Liver (tissue), 9 donors: ENCODE measurements around the gene ZYX. TPM values are rescaled to one million over a fixed set of nuclear protein-coding genes. Genes with fewer than 3 reads are reported as not detected.

Source experiments
- DNase-seq: peaks from one replicate; pipeline ENCODE4 v3.0.0-alpha.2; 2017; ENCODE audit warnings: low spot score
- H3K27ac ChIP-seq, 2 donors: one replicate each; pipeline ENCODE4 v1.7.0; 2013; ENCODE audit warnings: inconsistent platforms in 2 of 2, low read length in 2 of 2, control low read depth in 1 of 2, low read depth in 1 of 2, mild to moderate bottlenecking in 1 of 2
- H3K27me3 ChIP-seq, 4 donors: one replicate each; pipeline versions ENCODE4 v1.6.1 to v1.7.0; 2013; ENCODE audit warnings: low read length in 3 of 4, inconsistent platforms in 1 of 4, mild to moderate bottlenecking in 1 of 4, moderate library complexity in 1 of 4; ENCODE audit not compliant: control insufficient read depth in 4 of 4, insufficient read depth in 4 of 4
- H3K36me3 ChIP-seq, 4 donors: one replicate each; pipeline versions ENCODE4 v1.6.1 to v1.7.0; 2013; ENCODE audit warnings: low read length in 3 of 4, mild to moderate bottlenecking in 3 of 4, low read depth in 1 of 4, moderate library complexity in 1 of 4; ENCODE audit not compliant: control insufficient read depth in 4 of 4, insufficient read depth in 3 of 4
- H3K4me1 ChIP-seq, 4 donors: one replicate each; pipeline versions ENCODE4 v1.6.1 to v1.7.0; 2013; ENCODE audit warnings: low read length in 3 of 4, mild to moderate bottlenecking in 3 of 4, moderate library complexity in 1 of 4; ENCODE audit not compliant: control insufficient read depth in 4 of 4, insufficient read depth in 4 of 4
- H3K4me3 ChIP-seq, 3 donors: one replicate each; pipeline versions ENCODE4 v1.6.1 to v1.7.0; 2013; ENCODE audit warnings: low read length in 3 of 3, control low read depth in 1 of 3, low read depth in 1 of 3, mild to moderate bottlenecking in 1 of 3
- H3K9ac ChIP-seq, 2 donors: one replicate each; pipeline ENCODE4 v1.7.0; 2013; ENCODE audit warnings: low read length in 2 of 2, mild to moderate bottlenecking in 2 of 2, moderate library complexity in 2 of 2, control low read depth in 1 of 2, low read depth in 1 of 2
- H3K9me3 ChIP-seq, 4 donors: one replicate each; pipeline versions ENCODE4 v1.6.1 to v1.7.0; 2013; ENCODE audit warnings: low read length in 3 of 4; ENCODE audit not compliant: control insufficient read depth in 4 of 4
- ATF3 ChIP-seq: IDR thresholded peaks from 2 replicates; pipeline ENCODE4 v1.6.1; 2016; ENCODE audit warnings: antibody characterized with exemption
- FOXA1 ChIP-seq: IDR thresholded peaks from 2 replicates; pipeline ENCODE4 v1.6.1; 2016; ENCODE audit warnings: antibody characterized with exemption
- GABPA ChIP-seq, 2 donors: IDR thresholded peaks in 1 of 2; conservative IDR thresholded peaks in 1 of 2; 2 replicates each; pipeline ENCODE4 v1.6.1; 2016; ENCODE audit warnings: antibody characterized with exemption in 2 of 2, mild to moderate bottlenecking in 1 of 2, moderate library complexity in 1 of 2
- HNF4A ChIP-seq, 2 donors: conservative IDR thresholded peaks; 2 replicates each; pipeline ENCODE4 v1.6.1; 2016; ENCODE audit warnings: antibody characterized with exemption in 2 of 2, mild to moderate bottlenecking in 2 of 2
- HNF4G ChIP-seq: IDR thresholded peaks from 2 replicates; pipeline ENCODE4 v1.6.1; 2016; ENCODE audit warnings: antibody characterized with exemption
- JUND ChIP-seq, 2 donors: IDR thresholded peaks; 2 replicates each; pipeline ENCODE4 v1.6.1; 2016; ENCODE audit warnings: antibody characterized with exemption in 2 of 2
- NR2F2 ChIP-seq: IDR thresholded peaks from 2 replicates; pipeline ENCODE4 v1.6.1; 2016; ENCODE audit warnings: antibody characterized with exemption
- RAD21 ChIP-seq, 2 donors: IDR thresholded peaks; 2 replicates each; pipeline ENCODE4 v1.6.1; 2016; ENCODE audit warnings: antibody characterized with exemption in 2 of 2, mild to moderate bottlenecking in 2 of 2
- RXRA ChIP-seq, 2 donors: IDR thresholded peaks; 2 replicates each; pipeline ENCODE4 v1.6.1; 2017 to 2018; ENCODE audit warnings: antibody characterized with exemption in 2 of 2, mild to moderate bottlenecking in 1 of 2
- SP1 ChIP-seq: IDR thresholded peaks from 2 replicates; pipeline ENCODE4 v1.6.1; 2018; ENCODE audit warnings: antibody characterized with exemption, mild to moderate bottlenecking
- TAF1 ChIP-seq: conservative IDR thresholded peaks from 2 replicates; pipeline ENCODE4 v1.6.1; 2016; ENCODE audit warnings: antibody characterized with exemption, mild to moderate bottlenecking
- YY1 ChIP-seq: IDR thresholded peaks from 2 replicates; pipeline ENCODE4 v1.6.1; 2016; ENCODE audit warnings: antibody characterized with exemption, mild to moderate bottlenecking
- WGBS: extraction: QIAGEN DNeasy Blood & Tissue Kit; methylation state at CpG from one replicate; pipeline ENCODE4 v1.1.7; 2013; 5-methylcytosine and 5-hydroxymethylcytosine counted together
- polyA plus RNA-seq, 2 donors: library from polyadenylated mRNA; stranded (reverse) in 1 of 2; unstranded in 1 of 2; fragments of 200-250 nt in 1 of 2; fragments of >200 nt in 1 of 2; fragmentation: Nextera tagmentation in 1 of 2; extraction: Ambion mirVana in 1 of 2; gene quantifications; one replicate each; pipeline versions ENCODE4 v1.2.1 to v1.2.3, GENCODE V29; 2013 to 2015
- total RNA-seq, 2 donors: library from RNA; depleted of rRNA; stranded (reverse); fragments of >200 nt; gene quantifications; one replicate each; pipeline ENCODE4 v1.2.3, GENCODE V29; 2014
- TF ChIP-seq, protein P1 (sequence below): IDR thresholded peaks from 2 replicates; pipeline ENCODE4 v1.6.1; 2016; ENCODE audit warnings: antibody characterized with exemption, mild to moderate bottlenecking
- TF ChIP-seq, protein P2 (sequence below): IDR thresholded peaks from 2 replicates; pipeline ENCODE4 v1.6.1; 2016; ENCODE audit warnings: antibody characterized with exemption
- donor health status: healthy.
- donor health status: healthy.
- donor health status: healthy.
- donor health status: healthy.
- donor health status: healthy.

The ZYX gene
- total and polyA plus RNA-seq, 4 donors, result 15.4 to 49.7 (median 16.5) TPM

DNA sequence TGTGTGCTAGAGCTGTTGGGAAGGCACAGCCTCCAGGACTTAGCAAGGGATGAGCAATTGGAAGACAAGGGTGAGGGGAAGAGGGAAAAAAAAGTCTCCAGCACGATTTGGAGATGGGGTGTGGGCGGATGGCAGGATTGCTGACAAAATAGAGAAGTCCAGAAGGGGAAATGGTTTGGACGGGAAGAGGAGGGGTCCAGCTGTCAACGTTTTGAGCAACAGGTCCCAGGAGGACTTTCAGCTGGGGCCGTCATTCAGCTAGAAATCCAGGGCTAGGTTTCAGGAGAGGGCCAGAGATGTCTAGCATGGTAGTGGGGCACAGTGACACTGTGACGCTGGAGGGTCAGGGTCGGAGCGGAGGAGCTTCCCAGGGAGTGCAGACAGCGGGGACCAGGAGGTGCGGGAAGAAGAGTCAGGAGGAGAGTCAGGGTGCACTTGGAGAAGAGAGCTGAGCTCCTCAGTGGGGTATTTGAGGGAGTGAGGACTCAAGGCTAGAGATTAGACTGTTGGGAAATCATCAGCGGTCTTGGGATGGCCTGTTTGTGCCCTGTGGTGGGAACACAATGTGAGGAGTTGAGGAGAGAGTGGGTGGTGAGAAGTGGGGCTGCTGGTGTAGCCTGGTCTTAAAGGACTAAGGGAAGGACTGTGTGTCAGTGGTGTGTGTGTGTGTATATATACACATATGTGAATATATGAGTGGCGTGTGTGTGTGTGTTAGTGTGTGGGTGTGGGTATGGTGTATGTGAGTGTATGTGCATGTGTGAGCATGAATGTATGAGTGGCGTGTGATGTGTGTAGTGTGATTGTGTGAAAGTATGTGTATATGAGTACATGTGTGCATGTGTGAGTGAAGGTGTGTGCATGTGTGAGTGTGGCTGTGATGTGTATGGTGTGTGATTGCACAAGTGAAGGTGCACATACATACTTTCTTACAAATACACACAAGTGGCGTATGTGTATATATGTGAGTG, 3.8 kb downstream of the ZYX start (continued):
- TF ChIP-seq, protein P1, sequence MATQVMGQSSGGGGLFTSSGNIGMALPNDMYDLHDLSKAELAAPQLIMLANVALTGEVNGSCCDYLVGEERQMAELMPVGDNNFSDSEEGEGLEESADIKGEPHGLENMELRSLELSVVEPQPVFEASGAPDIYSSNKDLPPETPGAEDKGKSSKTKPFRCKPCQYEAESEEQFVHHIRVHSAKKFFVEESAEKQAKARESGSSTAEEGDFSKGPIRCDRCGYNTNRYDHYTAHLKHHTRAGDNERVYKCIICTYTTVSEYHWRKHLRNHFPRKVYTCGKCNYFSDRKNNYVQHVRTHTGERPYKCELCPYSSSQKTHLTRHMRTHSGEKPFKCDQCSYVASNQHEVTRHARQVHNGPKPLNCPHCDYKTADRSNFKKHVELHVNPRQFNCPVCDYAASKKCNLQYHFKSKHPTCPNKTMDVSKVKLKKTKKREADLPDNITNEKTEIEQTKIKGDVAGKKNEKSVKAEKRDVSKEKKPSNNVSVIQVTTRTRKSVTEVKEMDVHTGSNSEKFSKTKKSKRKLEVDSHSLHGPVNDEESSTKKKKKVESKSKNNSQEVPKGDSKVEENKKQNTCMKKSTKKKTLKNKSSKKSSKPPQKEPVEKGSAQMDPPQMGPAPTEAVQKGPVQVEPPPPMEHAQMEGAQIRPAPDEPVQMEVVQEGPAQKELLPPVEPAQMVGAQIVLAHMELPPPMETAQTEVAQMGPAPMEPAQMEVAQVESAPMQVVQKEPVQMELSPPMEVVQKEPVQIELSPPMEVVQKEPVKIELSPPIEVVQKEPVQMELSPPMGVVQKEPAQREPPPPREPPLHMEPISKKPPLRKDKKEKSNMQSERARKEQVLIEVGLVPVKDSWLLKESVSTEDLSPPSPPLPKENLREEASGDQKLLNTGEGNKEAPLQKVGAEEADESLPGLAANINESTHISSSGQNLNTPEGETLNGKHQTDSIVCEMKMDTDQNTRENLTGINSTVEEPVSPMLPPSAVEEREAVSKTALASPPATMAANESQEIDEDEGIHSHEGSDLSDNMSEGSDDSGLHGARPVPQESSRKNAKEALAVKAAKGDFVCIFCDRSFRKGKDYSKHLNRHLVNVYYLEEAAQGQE, result no peak

DNA sequence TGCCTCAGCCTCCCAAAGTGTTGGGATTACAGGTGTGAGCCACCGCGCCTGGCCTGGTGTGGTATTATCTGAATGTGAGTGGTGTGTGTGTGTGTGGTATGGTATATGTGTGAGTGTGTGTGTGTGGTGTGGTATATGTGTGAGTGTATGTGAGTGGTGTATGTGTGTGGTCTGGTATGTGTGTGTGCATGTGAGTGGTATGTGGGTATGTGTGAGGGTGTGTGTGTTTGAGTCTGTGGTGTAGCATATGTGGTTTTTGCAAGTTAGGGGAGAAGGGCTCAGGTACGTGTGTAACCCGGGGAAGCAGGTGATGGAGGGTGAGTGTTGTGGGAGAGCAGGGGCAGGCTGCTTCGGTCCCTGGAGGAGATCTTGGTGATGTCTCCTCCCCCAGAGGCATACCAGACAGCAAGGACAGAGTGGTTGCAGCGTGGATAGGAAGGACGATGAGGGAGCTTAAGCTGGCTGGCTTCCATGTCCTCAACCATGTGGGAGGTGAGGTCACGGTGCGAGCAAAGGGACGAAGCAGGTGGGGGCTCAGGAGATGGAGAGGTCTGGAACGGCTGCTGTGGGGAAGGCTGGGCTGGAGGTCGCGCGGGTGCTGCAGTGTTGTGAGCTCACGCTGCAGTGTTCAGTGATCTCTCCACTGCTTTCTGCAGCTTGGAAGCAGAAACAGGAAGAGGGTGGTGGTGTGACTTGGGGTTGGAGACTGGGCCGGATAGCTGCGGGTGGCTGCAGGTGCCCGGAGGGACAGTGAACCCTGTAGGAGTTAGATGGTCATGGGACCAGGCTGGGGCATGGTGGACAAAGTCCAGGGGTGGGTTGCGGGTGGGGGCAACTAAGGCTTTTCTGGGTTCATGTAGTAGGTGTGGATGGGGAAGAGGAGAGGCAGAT, 5.0 kb downstream of the ZYX start:
- Histone ChIP-seq H3K36me3 (peaks cover 12 to 31% (median 18%) of the 10 kb centered on the region in 4 donors), H3K4me3 (no peak overlapping the region), H3K9ac (no peak overlapping the region), H3K27me3 (no peaks in the 10 kb centered on the region), H3K9me3 (no peaks in the 10 kb centered on the region), H3K4me1 (peaks cover 19 to 63% (median 51%) of the 10 kb centered on the region in 4 donors), H3K27ac (peak overlapping the region; percentile 3 to 36)
- DNase-seq, result no peak
- WGBS, result 33% methylated on average over 19 of the region's 19 CpGs
- no peak for TF ChIP-seq TAF1
- no peak for TF ChIP-seq NR2F2
- TF ChIP-seq GABPA (IDR thresholded peaks at IDR 0.05 in 1 of 2, conservative IDR thresholded peaks at IDR 0.05 in 1 of 2), result no peak
- no peak for TF ChIP-seq JUND (IDR thresholded peaks at IDR 0.05)
- peak; percentile 37 for TF ChIP-seq SP1
- TF ChIP-seq, protein P2, sequence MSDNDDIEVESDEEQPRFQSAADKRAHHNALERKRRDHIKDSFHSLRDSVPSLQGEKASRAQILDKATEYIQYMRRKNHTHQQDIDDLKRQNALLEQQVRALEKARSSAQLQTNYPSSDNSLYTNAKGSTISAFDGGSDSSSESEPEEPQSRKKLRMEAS, result no peak
- peak; percentile 26 to 55 for TF ChIP-seq HNF4A (conservative IDR thresholded peaks at IDR 0.05)
- TF ChIP-seq ATF3, result no peak
- TF ChIP-seq RAD21 (IDR thresholded peaks at IDR 0.05), result no peak
- TF ChIP-seq RXRA (IDR thresholded peaks at IDR 0.05), result peak; percentile 82 to 91
- TF ChIP-seq HNF4G, result no peak
- TF ChIP-seq, protein P1, result no peak
- no peak for TF ChIP-seq FOXA1
- TF ChIP-seq YY1, result no peak
